Amygdala (tissue), 56 donors: ENCODE data around the gene SEC61A1.

Experiments
- DNase-seq, 56 donors: peaks; one replicate each; lab custom pipeline; 2025; lab: John Stamatoyannopoulos, UW

SEC61A1 gene

GRCh38 chr3:128103136-128103676, 51.0 kb downstream of the SEC61A1 start:
- DNase-seq: no peak

DNA sequence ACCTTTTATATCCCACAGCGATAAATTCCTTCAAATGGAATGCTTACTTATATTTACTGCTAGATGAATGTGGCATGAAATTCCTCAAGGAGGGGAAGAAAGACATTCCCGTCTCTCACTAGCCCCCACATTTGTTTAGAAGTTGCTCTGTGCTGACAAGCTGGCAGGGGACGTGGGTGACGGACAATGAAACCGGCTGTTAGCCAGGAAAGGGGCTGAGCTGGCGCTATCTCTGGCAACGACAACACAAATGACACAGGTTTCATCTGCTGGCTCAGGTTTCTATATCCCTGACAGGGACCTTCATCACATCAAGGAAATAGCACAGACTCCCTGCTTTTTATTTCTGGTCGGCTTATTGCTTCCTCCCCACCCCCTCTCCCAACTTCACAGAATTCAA, 55.6 kb downstream of the SEC61A1 start:
- no peak for DNase-seq

GRCh38 chr3:128111147-128111546, 58.9 kb downstream of the SEC61A1 start:
- DNase-seq: no peak

DNA sequence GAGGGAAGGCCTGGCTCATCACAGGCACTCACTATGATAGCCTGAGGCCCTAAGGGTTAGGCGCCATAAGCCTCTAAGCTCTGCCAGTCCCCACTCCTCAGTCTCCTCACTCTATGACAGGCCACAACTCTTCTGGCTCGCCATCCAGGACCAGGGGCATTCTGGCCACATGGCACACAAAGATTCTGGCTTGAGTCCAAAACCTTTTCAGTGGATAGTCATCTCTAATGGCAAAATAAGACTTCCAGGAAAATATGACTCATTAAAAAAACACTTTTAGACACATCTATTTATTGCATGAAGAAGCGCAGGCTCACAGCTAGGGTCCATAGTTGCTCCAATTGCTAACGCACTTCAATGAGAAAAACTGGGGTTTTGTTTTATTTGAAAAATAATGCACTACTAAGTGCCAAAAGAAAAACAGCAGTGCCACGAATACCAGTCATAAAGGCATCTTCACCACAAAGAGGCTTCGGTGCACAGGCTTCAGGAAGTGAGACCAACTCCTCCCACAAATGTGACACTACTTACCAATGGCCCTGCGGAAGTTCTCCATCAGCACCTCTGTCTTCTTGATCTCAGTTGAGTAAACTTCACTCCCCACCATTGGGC, 60.2 kb downstream of the SEC61A1 start:
- DNase-seq: no peak

- DNase-seq: no peak
These were observed 61.9 kb downstream of the SEC61A1 start for GRCh38 chr3:128113817-128114794.
